GM21515 (cell line): ENCODE data around the gene HS3ST6.
"Not testable (repeated sequence)": the region's sequence is repeated elsewhere in the genome, so short reads cannot be mapped to it uniquely, and the experiment has no call there.

Experiments used
- ATAC-seq: cut with Tn5 transposase; IDR thresholded peaks from one replicate; pipeline ENCODE4 v1.9.1; 2021; ENCODE audit not compliant: unreplicated experiment

Gene HS3ST6

DNA sequence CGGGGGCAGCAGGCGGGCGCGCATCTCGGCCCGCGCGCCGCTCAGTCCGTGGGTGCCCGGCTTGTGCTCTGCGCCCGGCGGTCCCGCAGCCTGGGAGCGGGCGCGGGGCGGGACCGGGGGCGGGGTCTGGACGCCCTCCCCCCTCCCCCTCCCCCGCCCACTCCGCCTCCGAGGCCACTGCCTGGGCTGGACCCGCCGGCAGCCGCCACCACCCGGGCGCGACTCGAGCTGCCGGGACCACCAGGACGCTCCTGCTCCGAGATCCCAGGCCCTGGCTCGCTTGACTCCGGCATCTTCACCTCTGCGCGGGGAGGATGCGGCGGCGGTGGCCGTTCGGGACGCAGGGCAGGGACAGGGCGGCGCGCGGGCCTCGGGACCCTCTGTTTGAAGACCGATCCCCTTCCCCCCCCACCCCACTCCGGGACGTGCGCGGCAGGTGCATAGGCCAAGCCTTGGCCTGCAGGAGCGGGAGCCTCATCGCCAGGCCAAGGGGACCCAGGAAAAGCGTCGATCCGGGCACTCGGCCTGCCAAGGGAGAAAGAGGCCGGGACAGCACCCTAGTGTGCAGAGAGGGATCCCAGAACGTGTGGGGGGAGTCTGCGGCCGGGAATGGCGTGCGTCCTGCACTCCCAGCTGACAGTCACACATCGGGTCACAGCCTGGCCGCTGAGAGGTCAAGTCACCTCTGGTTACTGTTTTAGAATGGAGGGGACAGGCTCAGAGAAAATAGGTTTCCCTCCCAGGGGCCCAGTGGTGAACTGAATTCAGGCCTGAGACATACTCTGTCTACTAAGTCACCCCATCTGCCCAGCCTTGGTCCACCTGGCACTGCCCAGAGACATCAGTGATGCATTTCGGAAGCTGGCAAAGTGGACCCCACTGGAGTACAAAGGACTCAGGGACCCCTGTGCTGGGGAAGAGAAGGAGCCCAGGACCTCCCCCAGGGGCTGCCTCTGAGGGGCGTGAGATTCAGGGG lies at the start of gene HS3ST6:
TSS of gene HS3ST6 (minus strand) at position 65 of the 976 bp plus-strand sequence. CDS start 92 bp downstream, outside the sequence.
- ATAC-seq: no peak

DNA sequence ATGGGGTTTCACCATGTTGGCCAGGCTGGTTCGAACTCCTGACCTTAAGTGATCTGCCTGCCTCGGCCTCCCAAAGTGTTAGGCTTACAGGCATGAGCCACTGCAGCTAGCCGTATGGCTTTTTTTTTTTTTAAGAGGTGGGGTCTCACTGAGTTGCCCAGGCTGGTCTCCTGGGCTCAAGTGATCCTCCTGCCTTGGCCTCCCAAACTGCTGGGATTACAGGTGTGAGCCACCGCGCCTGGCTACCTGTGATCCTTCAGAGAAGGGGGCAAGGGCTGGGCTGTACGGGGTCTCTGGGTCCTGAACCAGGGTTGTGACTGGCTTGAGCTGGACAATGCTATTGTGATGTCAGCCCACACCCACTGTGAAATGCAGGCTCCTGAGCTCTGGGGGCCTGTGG lies 48.2 kb upstream of the HS3ST6 start, which contains the start of gene RNF151:
TSS of gene RNF151 (plus strand) at position 397 of the 400 bp plus-strand sequence. CDS start 26 bp downstream, outside the sequence.
- no peak for ATAC-seq

DNA sequence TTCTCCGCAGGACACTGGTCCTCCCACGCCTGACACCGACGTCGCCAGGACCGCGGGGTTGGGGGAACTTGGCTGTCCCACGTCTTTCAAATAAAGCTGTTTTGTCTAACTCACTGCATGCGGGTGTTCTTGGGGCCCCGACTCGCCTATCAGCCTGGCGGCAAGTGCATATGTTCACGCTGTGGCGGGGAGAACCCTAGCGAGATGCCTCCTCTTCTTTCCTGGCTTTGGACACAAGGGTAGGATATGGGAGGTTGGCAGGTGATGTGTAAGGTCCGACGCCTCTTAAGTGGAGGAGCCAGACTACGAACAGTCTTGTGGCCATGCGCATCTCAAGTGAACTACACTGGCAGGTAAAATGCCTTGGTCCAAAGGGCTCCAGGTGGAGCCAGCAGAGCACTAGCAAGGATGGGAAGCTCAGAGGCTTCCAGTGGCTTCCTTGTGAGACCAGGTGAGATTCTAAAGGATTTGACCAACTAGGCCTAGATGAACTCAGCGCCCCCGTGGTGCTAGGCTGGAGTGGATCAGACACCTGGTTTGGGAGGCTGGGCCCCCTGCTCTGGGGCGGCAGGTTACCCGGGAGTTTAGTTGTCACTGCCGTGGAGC lies 47.3 kb upstream of the HS3ST6 start:
- ATAC-seq: no peak

DNA sequence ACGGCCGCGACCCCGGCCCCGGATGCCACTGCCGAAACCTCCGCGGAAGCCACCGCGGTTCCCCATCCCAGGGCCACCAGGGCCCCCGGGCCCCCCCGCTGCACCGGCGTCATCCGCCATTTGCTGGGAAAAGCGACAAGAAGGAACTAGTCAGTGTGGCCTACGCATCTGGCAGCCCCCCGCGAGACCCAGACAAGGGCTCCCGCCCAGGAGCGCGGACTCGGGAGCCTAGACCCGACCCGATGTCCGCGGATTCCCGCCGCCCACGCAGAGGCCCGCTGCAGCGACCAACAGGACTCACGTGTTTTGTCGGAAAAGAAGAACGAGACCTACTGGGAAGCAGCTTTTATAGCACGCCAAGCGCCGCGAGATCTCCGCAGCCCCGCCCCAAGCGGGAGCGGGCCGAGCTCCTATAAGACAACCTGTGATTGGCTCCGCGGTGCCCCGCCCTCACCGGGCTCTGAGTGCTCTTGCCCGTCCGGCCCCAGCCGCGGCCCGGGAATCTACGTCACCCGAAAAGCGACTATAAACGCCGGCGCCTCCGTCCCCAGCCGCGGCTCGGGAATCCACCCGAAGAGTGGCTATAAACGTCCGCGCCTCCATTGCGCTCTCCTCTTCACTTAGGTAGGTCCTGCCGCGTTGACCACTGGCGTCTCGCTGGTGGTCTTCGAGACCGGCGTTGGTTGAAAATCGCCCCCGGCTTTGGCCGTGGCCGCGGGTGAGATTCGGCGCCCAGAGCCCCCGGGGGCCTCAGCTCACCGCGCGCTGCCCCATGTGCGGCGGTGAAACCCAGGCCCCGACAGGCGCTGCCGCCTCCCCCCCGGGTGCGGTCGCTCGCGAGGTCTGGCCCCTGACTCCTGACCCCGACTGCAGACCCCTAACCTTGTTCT lies 46.5 kb upstream of the HS3ST6 start, which contains the start of gene RPS2:
TSS of gene RPS2 (minus strand) at position 321 of the 890 bp plus-strand sequence. CDS start at position 120, 201 bp downstream.
- ATAC-seq: peak; percentile 70

DNA sequence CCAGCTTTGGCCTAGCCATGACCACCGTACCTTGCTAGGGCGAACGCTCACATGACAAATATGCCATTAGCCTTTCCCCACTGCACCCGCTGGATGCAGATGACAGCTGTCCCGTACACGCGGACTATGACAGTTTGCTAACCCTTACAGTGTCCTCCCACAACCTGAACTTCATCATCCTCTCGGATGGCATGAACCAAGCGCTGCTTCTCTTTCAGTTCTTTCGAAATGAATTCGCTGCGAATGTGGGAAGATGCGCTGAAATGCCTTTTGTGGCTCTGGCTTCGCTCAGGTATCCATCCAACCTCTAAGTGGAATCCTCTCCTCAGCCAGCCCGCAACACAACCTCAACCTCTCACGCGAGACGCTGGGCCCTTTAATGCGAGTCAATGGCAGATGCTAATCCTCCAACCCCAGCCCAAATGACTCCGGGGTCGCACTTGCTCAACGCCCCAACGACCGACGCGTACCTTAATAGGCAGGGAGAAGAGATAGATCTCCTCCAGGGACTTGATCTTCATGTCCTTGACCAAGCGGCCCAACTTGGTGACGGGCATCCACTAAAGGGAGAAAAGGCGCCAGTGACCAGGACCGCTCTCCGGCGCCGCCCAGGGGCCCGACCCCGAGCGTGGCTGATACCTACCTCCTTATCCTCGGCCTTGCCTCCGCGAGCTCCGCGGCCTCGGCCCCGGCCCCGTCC lies 45.7 kb upstream of the HS3ST6 start:
- ATAC-seq: no peak

DNA sequence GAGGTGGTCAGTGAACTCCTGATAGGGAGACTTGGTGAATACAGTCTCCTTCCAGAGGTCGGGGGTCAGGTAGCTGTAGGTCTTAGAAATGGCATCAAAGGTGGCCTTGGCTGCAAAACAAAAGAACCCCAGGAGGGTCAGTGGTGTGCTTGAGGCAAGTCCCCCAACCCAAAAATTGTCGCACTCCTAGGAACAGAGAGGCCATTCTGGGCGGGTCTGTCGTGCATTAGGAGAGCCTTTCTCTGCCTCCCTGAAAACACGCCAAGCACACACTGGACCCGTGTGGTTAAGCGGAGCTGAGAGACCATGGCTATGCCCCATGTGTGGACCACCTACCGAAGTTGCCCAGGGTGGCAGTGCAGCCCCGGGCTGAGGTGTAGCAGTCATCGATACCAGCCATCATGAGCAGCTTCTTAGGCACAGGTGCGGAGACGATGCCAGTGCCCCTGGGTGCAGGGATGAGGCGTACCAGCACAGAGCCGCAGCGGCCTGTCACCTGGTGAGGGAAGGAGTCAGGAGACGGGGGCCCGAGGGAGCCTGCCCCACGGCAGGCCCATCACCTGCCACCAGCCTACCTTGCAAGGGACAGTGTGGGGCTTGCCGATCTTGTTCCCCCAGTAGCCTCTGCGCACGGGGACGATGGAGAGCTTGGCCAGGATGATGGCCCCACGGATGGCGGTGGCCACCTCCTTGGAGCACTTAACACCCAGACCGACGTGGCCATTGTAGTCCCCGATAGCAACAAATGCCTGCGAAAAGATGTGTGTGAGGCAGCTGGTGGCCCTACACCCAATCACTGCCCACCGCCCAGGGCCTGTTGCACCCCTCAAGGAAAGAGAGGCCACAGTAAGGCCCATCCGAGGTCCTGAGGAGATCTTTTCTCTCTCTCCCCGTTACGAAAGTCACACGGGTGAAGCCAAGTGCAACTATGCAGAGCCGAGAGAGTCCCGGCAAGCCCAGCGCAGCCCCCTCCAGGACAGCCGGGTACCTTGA lies 44.2 kb upstream of the HS3ST6 start:
- ATAC-seq: not testable (repeated sequence)

DNA sequence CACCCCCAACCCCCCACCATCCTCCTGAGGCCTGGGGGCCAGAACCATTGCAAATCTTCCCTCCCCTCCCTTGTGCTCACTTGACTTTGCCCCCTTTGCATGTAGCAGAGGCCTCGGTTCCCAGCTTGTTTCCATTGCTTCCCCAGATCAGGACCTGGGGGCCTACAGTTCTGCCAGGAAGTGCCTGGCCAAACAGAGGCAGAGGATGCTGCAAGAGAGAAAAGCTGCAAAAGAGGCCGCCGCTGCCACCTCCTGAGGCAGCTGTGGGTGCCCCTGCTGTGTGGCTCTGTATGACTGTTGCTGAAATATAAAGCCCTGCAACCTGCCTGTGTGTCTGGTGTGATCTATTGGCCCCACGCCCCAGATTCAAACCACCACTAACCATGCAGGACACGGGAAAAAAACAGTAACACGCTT lies 43.4 kb upstream of the HS3ST6 start:
- ATAC-seq: no peak

DNA sequence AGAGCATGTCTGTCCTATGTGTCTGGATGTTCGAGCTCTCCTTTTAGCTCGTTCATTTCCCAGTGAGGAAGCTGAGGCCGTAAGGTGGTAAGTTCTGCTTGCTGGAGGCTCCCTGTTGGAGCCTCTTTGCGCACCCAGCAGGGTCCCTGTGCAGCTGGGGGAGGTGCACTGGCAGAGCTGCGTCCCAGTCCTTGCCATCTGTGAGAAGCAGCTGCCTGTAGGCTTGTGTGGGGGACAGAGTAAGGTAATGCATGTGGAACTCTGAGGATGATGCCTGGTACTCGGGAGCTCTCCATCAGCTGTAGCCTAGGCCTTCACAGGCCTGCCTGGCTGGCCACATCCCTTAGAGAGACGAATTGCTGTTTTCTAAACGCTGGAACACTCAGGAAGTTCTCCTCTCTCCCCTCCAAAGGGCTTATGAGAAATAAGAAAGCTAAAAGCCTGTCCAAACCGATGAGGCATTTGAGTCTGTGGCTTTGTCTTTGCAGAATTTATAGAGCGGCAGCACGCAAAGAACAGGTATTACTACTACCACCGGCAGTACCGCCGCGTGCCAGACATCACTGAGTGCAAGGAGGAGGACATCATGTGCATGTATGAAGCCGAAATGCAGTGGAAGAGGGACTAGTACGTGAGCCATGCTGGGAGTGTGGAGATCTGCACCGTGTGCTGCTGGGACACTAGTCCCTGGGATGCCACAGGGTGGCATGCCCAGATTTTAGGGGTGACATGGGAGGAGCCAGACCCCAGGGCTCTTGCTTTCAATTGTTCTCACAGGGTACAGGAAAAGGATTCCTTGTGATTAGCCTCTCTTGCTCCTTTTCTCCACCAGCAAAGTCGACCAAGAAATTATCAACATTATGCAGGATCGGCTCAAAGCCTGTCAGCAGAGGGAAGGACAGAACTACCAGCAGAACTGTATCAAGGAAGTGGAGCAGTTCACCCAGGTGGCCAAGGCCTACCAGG lies 42.7 kb upstream of the HS3ST6 start:
- no peak for ATAC-seq

DNA sequence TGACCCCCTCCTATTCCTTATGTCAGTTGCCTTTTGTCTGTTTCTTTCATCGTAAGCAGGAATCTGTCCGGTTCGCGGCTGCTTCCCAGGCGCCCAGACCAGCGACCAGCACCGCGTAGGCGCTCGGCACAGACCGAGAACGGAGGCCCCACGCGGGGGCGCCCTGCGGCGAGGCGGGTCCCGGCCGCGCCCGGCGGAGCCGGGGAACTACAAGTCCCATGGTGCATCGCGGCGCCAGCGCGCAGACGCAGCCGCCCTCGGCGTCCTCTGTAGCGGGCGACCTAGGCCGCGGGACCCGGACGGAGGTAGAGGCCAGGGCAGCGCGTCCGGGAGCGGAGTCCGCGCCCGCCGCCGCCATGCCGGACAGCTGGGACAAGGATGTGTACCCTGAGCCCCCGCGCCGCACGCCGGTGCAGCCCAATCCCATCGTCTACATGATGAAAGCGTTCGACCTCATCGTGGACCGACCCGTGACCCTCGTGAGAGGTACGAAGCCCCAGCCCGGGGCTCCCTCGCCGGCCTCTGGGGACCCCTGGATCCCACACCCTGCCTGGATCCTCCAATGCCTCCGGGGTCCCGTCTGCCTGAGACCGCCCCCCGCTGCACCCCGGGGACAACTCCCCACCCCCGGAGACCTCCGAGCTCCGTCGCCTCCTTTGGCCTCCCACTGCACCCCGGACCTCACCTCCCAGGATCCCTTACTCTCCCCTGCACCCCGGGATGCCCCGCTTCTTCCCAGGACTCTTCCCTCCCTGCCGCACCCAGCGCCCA lies 41.2 kb upstream of the HS3ST6 start, which contains the start of gene NDUFB10:
TSS of gene NDUFB10 (plus strand) at position 270 of the 771 bp plus-strand sequence. CDS start at position 357, 87 bp downstream.
- peak; percentile 57 for ATAC-seq

DNA sequence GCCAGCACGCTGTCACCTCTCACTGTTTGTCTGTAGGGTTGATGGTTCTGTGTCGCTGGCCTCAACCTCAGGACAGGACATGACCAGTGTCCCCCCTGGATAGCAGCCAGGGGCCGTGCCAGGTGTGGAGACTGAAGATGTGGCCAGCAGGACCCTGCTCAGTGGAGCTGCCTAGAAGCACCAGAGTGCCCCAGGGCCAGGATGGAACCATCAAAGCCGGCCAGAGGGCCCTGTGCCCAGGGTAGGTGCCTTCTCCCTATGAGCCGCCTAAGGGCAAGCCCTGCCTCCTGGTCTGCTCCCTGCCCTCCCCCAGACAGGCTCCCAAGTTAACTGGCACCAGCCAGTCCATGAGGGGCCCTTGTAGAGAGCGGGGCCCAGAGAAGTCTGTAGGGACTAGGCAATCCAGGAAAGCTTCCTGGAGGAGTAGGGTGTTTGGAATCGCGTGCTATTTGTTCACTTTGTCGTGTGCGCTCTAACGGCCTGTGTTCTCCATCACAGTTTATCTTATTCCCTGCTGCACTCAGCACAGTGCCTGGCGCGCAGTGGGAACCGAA lies 40.6 kb upstream of the HS3ST6 start:
- ATAC-seq: no peak

DNA sequence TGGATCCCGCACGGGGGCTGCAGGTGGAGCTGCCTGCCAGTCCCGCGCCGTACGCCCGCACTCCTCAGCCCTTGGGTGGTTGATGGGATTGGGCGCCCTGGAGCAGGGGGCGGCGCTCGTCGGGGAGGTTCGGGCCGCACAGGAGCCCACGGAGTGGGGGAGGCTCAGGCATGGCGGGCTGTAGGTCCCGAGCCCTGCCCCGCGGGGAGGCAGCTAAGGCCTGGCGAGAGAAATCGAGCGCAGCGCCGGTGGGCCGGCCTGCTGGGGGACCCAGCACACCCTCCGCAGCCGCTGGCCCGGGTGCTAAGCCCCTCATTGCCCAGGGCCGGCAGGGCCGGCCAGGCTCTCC lies 39.9 kb upstream of the HS3ST6 start:
- ATAC-seq: not testable (repeated sequence)

DNA sequence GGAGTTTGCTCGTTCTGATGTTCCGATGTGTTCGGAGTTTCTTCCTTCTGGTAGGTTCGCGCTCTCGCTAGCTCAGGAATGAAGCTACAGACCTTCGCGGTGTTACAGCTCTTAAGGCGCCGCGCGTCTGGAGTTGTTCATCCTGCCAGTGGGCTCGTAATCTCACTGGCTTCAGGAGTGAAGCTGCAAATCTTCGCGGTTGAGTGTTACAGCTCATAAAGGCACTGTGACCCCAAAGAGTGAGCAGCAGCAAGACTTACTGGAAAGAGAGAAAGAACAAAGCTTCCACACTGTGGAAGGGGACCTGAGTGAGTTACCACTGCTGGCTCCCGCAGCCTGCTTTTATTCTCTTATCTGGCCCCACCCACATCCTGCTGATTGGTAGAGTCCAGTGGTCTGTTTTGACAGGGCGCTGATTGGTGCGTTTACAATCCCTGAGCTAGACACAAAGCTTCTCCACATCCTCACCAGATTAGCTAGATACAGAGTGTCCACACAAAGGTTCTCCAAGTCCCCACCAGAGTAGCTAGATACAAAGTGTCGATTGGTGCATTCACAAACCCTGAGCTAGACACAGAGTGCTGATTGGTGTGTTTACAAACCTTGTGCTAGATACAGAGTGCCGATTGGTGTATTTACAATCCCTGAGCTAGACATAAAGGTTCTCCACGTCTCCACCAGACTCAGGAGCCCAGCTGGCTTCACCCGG lies 39.4 kb upstream of the HS3ST6 start:
- ATAC-seq: not testable (repeated sequence)

DNA sequence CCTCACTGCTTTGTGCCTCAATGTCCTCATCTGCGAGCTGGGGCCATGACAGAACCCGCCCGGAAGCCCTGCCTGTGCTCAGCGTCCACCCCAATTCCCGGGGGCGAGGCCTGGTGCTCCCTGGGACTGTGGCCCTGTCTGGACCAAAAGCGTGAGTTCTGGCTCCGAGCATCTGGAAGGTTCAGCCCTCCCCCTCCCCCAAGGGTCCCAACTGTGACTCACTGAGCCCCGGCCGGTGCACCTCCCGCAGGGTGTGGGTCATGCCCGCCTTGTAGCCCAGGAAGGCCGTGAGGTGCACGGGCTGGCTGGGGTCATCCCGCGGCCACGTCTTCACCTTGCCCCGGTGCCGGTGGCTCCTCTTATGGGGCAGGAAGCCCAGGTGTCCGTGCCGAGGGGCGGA lies 35.5 kb upstream of the HS3ST6 start:
- no peak for ATAC-seq

DNA sequence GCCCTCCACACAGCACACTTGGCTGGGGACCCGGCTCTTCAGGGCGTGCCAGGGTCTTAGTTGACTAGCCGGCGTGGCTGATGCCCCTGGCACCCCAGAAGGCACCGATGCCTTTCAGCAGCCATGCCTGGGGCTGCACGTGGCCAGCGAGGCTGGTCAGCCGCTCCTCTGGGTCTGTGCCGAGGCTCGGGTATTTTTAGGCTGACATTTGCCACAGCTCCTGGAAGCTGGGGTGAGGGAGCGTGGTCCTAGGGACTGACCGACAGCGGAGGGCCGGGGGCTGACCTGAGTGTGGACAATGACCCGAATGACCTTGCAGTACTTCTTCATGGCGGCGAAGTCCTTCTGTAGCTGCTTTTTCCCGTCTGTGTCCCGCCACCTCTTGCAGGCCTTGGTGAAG lies 32.3 kb upstream of the HS3ST6 start:
- no peak for ATAC-seq

DNA sequence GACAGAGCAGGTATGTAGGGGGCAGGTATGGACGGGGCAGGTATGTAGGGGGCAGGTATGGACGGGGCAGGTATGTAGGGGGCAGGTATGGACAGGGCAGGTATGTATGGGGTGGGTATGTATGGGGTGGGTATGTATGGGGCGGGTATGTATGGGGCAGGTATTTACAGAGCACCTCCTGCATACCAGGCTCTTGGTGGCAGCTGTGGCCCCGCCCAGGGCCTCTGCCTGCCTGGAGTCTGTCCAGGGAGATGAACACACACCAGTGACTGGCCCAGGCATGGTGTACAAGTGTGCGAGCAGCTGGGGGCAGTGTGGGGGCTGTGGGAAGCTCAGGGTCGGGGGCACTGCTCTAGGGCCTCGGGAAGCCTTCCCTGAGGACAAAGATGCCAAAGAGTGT lies 31.8 kb upstream of the HS3ST6 start:
- ATAC-seq: no peak

DNA sequence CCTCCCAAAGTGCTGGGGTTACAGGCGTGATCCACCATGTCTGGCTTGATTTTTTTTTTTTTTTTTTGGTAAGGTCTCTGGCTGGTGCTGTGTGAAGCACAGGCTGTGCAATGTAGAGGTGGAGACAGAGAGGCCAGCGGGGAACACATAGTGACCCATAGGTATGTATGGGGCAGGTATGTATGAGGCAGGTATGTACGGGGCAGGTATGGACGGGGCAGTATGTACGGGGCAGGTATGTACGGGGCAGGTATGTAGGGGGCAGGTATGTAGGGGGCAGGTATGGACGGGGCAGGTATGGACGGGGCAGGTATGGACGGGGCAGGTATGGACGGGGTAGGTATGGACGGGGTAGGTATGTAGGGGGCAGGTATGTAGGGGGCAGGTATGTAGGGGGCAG lies 31.3 kb upstream of the HS3ST6 start:
- no peak for ATAC-seq
